NB4 (cell line): ENCODE data around the gene SYTL2.

Source experiments
- MYC ChIP-seq: IDR thresholded peaks from 2 replicates; pipeline ENCODE4 v1.6.1; 2011; ENCODE audit warnings: low read depth, low read length
- POLR2A ChIP-seq: IDR thresholded peaks from 2 replicates; pipeline ENCODE4 v1.6.1; 2011; ENCODE audit warnings: mild to moderate bottlenecking; ENCODE audit not compliant: insufficient read length; ENCODE audit errors: extremely low read depth
- TF ChIP-seq, protein P1 (sequence below): IDR thresholded peaks from one replicate; pipeline ENCODE4 v1.5.1; 2012; ENCODE audit warnings: low read depth, low read length
- TF ChIP-seq, protein P2 (sequence below): IDR thresholded peaks from 2 replicates; pipeline ENCODE4 v1.6.1; 2011; ENCODE audit warnings: low read depth, low read length

DNA sequence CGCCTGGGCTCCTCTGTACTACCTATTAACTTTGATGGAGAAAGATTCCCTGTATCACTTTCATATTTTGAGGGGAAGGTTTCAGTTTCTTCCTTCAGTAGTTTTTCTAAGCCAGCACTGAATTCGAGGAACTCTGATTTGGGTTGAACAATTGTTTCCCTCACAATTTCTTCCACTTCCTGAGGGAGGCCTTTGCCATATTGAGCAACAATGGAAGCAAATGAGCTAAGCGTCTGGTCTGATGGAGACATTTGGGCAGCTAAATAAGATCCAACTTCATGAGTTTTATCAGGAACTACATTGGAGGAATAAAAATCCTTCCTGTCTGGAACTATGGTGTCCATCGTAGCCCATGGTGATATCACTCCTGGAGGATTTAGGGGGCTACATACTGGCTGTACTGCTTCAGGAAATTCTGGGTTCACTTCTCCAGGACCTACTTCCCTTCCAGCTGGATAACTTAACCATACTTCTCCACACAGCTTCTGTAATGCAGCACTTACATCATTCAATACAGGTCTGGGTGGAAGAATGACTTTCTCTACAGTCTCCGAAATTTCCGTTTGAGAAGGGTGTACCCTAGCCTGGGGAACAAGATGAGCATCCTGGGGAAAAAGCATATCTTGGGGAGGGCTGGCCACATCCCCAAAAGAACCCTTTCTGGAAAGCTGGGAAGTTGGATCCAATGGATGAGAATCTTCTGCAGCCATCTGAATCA, 86.0 kb downstream of the SYTL2 start:
- TF ChIP-seq, protein P1, sequence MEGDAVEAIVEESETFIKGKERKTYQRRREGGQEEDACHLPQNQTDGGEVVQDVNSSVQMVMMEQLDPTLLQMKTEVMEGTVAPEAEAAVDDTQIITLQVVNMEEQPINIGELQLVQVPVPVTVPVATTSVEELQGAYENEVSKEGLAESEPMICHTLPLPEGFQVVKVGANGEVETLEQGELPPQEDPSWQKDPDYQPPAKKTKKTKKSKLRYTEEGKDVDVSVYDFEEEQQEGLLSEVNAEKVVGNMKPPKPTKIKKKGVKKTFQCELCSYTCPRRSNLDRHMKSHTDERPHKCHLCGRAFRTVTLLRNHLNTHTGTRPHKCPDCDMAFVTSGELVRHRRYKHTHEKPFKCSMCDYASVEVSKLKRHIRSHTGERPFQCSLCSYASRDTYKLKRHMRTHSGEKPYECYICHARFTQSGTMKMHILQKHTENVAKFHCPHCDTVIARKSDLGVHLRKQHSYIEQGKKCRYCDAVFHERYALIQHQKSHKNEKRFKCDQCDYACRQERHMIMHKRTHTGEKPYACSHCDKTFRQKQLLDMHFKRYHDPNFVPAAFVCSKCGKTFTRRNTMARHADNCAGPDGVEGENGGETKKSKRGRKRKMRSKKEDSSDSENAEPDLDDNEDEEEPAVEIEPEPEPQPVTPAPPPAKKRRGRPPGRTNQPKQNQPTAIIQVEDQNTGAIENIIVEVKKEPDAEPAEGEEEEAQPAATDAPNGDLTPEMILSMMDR: no peak
- TF ChIP-seq POLR2A: no peak
- TF ChIP-seq, protein P2, sequence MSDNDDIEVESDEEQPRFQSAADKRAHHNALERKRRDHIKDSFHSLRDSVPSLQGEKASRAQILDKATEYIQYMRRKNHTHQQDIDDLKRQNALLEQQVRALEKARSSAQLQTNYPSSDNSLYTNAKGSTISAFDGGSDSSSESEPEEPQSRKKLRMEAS: no peak
- TF ChIP-seq MYC: no peak
